Panc1 (cell line): ENCODE results near the gene TNFRSF14. TPM values are rescaled to one million over a fixed set of nuclear protein-coding genes. Genes with fewer than 3 reads are reported as not detected.

Experiments
- ATAC-seq: fragments of 200-7000 bp; cut with Tn5 transposase; 2 replicates; pipeline ENCODE4 v1.9.1; 2020; ENCODE audit warnings: mild to moderate bottlenecking, moderate library complexity
- BruUV-seq: library from RNA; stranded (reverse); fragments of 400-500 nt; replicated peaks from 2 replicates; lab custom pipeline; 2021; lab: Mats Ljungman, UMichigan
- CTCF ChIA-PET: fragments of 300-600 bp; sonication (Branson Sonifier 250); formaldehyde crosslinking; loops from one replicate; lab custom pipeline; 2022; ENCODE audit warnings: antibody characterized with exemption; lab: Charles Lee
- POLR2A ChIA-PET: fragments of 300-600 bp; sonication (Branson Sonifier 250); formaldehyde crosslinking; loops from one replicate; lab custom pipeline; 2022; ENCODE audit warnings: antibody characterized with exemption; lab: Charles Lee
- DNase-seq: peaks from one replicate; pipeline ENCODE4 v3.0.0-alpha.2; 2010; ENCODE audit warnings: low read depth, low spot score
- H3K27ac ChIP-seq: 2 replicates; pipeline ENCODE4 v1.5.1; 2011; ENCODE audit warnings: mild to moderate bottlenecking, low read length, inconsistent platforms
- H3K27me3 ChIP-seq: fragments of 200-500 bp; sonication (Bioruptor generic); 2 replicates; pipeline ENCODE4 v1.6.0; 2014; ENCODE audit warnings: low read length, inconsistent platforms; ENCODE audit not compliant: control insufficient read depth, insufficient read depth
- H3K36me3 ChIP-seq: fragments of 200-500 bp; sonication (Bioruptor generic); 2 replicates; pipeline ENCODE4 v1.5.1; 2014; ENCODE audit warnings: inconsistent platforms, mild to moderate bottlenecking, low read length, moderate library complexity; ENCODE audit not compliant: control insufficient read depth, insufficient read depth
- H3K4me1 ChIP-seq: 2 replicates; pipeline ENCODE4 v1.5.1; 2011; ENCODE audit warnings: inconsistent platforms, mild to moderate bottlenecking, low read length, moderate library complexity; ENCODE audit not compliant: control insufficient read depth, insufficient read depth
- H3K4me3 ChIP-seq, 2 experiments: 2 replicates each; pipeline ENCODE4 v1.5.1; 2011 to 2012; ENCODE audit warnings: low read depth in 2 of 2, low read length in 2 of 2, mild to moderate bottlenecking in 2 of 2, inconsistent platforms in 1 of 2, moderate library complexity in 1 of 2
- H3K9me3 ChIP-seq: fragments of 200-500 bp; sonication (Bioruptor generic); 2 replicates; pipeline ENCODE4 v1.5.1; 2014; ENCODE audit warnings: low read depth, mild to moderate bottlenecking, inconsistent platforms, low read length, moderate library complexity; ENCODE audit not compliant: control insufficient read depth, insufficient read depth
- POLR2AphosphoS5 ChIP-seq: IDR thresholded peaks from 2 replicates; pipeline ENCODE4 v1.6.1; 2012; ENCODE audit warnings: mild to moderate bottlenecking, low read depth, low read length, moderate library complexity
- SIN3A ChIP-seq: IDR thresholded peaks from 2 replicates; pipeline ENCODE4 v1.6.1; 2012; ENCODE audit warnings: low read depth, mild to moderate bottlenecking, low read length, moderate library complexity, borderline replicate concordance; ENCODE audit not compliant: insufficient read depth
- TCF7L2 ChIP-seq: IDR thresholded peaks from 2 replicates; pipeline ENCODE4 v1.6.1; 2011; ENCODE audit warnings: mild to moderate bottlenecking, low read depth, low read length, inconsistent platforms
- in situ Hi-C: cut with HindIII; loops from 2 replicates; pipeline ENCODE4 v1.10.0; 2016; ENCODE audit warnings: low sequenced_read_pairs, low pct_unique_long_range_greater_than_20kb
- intact Hi-C: fragments of 100-400 bp; cut with micrococcal nuclease; formaldehyde crosslinking; loops from one replicate; pipeline ENCODE4 v1.10.0; 2022; ENCODE audit not compliant: unreplicated experiment
- total RNA-seq: library from RNA; stranded (reverse); gene quantifications from one replicate; pipeline ENCODE4 v1.2.1, GENCODE V29; 2021; ENCODE audit not compliant: unreplicated experiment
- TF ChIP-seq, protein P1 (sequence below), 2 experiments: IDR thresholded peaks; 2 replicates each; pipeline ENCODE4 v1.6.1; 2011 to 2012; ENCODE audit warnings: low read depth in 2 of 2, control low read depth in 1 of 2, low read length in 1 of 2, mild to moderate bottlenecking in 1 of 2, moderate library complexity in 1 of 2; ENCODE audit not compliant: insufficient read depth in 1 of 2
- TF ChIP-seq, protein P2 (sequence below): fragments of 450-650 bp; IDR thresholded peaks from 2 replicates; pipeline ENCODE4 v1.5.1; 2017; ENCODE audit warnings: mild to moderate bottlenecking

Gene TNFRSF14
- total RNA-seq, 1 experiment from 2014 or later: 20.1 TPM

GRCh38 chr1:2526824-2527555, 29.2 kb upstream of the TNFRSF14 start:
- in situ Hi-C loops (no loop called here), intact Hi-C loops (no loop called here)
- ATAC-seq (peak; percentile 5), DNase-seq (no peak)
- Histone ChIP-seq H3K4me1 (peaks cover 50% of the 10 kb centered on the region), H3K27ac (0 out of 2 replicates have a peak overlapping the region, but pooled peaks have one; percentile 57), H3K36me3 (no peaks in the 10 kb centered on the region; the same call in 1 of the 2 replicates), H3K4me3 (peak overlapping the region; percentile 9 to 32; a peak in 2 of 4 replicates), H3K9me3 (no peaks in the 10 kb centered on the region), H3K27me3 (no peaks in the 10 kb centered on the region)
- ChIA-PET CTCF (no interaction called here), POLR2A (interaction anchor here (0.5 to 0.6 kb wide), 4 partner anchors 9 to 531 kb away, joined by 3 to 10 read pairs (median 4); no protein-coding TSS in a partner anchor)
- TF ChIP-seq, protein P1, sequence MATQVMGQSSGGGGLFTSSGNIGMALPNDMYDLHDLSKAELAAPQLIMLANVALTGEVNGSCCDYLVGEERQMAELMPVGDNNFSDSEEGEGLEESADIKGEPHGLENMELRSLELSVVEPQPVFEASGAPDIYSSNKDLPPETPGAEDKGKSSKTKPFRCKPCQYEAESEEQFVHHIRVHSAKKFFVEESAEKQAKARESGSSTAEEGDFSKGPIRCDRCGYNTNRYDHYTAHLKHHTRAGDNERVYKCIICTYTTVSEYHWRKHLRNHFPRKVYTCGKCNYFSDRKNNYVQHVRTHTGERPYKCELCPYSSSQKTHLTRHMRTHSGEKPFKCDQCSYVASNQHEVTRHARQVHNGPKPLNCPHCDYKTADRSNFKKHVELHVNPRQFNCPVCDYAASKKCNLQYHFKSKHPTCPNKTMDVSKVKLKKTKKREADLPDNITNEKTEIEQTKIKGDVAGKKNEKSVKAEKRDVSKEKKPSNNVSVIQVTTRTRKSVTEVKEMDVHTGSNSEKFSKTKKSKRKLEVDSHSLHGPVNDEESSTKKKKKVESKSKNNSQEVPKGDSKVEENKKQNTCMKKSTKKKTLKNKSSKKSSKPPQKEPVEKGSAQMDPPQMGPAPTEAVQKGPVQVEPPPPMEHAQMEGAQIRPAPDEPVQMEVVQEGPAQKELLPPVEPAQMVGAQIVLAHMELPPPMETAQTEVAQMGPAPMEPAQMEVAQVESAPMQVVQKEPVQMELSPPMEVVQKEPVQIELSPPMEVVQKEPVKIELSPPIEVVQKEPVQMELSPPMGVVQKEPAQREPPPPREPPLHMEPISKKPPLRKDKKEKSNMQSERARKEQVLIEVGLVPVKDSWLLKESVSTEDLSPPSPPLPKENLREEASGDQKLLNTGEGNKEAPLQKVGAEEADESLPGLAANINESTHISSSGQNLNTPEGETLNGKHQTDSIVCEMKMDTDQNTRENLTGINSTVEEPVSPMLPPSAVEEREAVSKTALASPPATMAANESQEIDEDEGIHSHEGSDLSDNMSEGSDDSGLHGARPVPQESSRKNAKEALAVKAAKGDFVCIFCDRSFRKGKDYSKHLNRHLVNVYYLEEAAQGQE (IDR thresholded peaks at IDR 0.05; ENCODE audit: insufficient read depth in 1 of 2, low read depth in 2 of 2, low read length in 1 of 2): no peak
- TF ChIP-seq SIN3A (no peak), POLR2AphosphoS5 (no peak), TCF7L2 (no peak)
- TF ChIP-seq, protein P2, sequence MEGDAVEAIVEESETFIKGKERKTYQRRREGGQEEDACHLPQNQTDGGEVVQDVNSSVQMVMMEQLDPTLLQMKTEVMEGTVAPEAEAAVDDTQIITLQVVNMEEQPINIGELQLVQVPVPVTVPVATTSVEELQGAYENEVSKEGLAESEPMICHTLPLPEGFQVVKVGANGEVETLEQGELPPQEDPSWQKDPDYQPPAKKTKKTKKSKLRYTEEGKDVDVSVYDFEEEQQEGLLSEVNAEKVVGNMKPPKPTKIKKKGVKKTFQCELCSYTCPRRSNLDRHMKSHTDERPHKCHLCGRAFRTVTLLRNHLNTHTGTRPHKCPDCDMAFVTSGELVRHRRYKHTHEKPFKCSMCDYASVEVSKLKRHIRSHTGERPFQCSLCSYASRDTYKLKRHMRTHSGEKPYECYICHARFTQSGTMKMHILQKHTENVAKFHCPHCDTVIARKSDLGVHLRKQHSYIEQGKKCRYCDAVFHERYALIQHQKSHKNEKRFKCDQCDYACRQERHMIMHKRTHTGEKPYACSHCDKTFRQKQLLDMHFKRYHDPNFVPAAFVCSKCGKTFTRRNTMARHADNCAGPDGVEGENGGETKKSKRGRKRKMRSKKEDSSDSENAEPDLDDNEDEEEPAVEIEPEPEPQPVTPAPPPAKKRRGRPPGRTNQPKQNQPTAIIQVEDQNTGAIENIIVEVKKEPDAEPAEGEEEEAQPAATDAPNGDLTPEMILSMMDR: no peak
- no TSS peak for BruUV-seq

DNA sequence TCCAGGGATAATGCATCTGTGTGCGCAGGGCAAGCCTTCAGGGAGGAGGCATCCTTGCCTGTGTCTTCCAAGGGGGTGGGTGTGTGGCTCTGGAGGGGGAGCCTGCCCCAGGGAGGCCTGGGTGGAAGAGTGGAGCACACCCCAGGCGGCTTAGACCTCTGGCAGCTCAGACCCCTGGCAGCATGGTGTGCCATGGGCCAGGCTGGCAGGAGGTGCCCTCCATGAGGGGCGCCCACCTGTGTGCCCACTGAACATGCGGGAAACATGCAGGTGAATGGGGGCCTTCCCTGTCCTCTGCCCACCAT, 28.7 kb upstream of the TNFRSF14 start:
- in situ Hi-C loops: no loop called here
- Histone ChIP-seq H3K36me3 (no peaks in the 10 kb centered on the region; the same call in 1 of the 2 replicates), H3K27me3 (no peaks in the 10 kb centered on the region), H3K4me1 (peaks cover 50% of the 10 kb centered on the region), H3K9me3 (no peaks in the 10 kb centered on the region), H3K4me3 (no peak overlapping the region), H3K27ac (no peak overlapping the region)
- DNase-seq (no peak), ATAC-seq (no peak)
- ChIA-PET POLR2A (interaction anchor here (0.5 kb wide), 1 partner anchor 531 kb away, joined by 10 read pairs; no protein-coding TSS in a partner anchor), CTCF (no interaction called here)
- intact Hi-C loops: no loop called here
- no TSS peak for BruUV-seq
- TF ChIP-seq, protein P1 (IDR thresholded peaks at IDR 0.05; ENCODE audit: insufficient read depth in 1 of 2, low read depth in 2 of 2, low read length in 1 of 2): no peak
- TF ChIP-seq POLR2AphosphoS5 (no peak), SIN3A (no peak), TCF7L2 (no peak)
- TF ChIP-seq, protein P2: no peak
